Esophagus muscularis mucosa (tissue), 4 donors: ENCODE results near the gene CHST7. TPM values are rescaled to one million over a fixed set of nuclear protein-coding genes. Genes with fewer than 3 reads are reported as not detected.
A peak's percentile ranks its signal among the peaks of the same experiment; 100 is the strongest.

ENCODE experiments used
- DNase-seq: peaks from one replicate; pipeline ENCODE4 v3.0.0-alpha.2; 2017; ENCODE audit errors: extremely low spot score
- H3K27ac ChIP-seq, 4 donors: fragments of 200-600 bp; sonication (generic); replicated peaks in 1 of 4; 1 replicate in 3 of 4; 2 replicates in 1 of 4; pipeline ENCODE4 v1.5.1; 2016 to 2019; ENCODE audit warnings: mild to moderate bottlenecking in 1 of 4
- H3K27me3 ChIP-seq, 4 donors: fragments of 200-600 bp; sonication (generic); one replicate each; pipeline versions ENCODE4 v1.5.1 to v1.6.0; 2016 to 2019
- H3K36me3 ChIP-seq, 4 donors: fragments of 200-600 bp; sonication (generic); one replicate each; pipeline ENCODE4 v1.5.1; 2016 to 2019
- H3K4me1 ChIP-seq, 4 donors: fragments of 200-600 bp; sonication (generic); one replicate each; pipeline ENCODE4 v1.5.1; 2016 to 2019
- H3K4me3 ChIP-seq, 4 donors: fragments of 200-600 bp; sonication (generic); 1 replicate in 2 of 4; 2 replicates in 2 of 4; pipeline ENCODE4 v1.5.1; 2016 to 2019; ENCODE audit warnings: mild to moderate bottlenecking in 4 of 4, moderate library complexity in 1 of 4
- H3K9me3 ChIP-seq, 4 donors: fragments of 200-600 bp; sonication (generic); 1 replicate in 3 of 4; 2 replicates in 1 of 4; pipeline ENCODE4 v1.5.1; 2016 to 2019
- CTCF ChIP-seq, 3 experiments: fragments of 200-600 bp in 2 of 3; fragments of 450-650 bp in 1 of 3; sonication (generic) in 2 of 3; IDR thresholded peaks; one replicate each; pipeline ENCODE4 v1.5.1; 2017 to 2019; ENCODE audit warnings: antibody characterized with exemption in 3 of 3, mild to moderate bottlenecking in 2 of 3, moderate library complexity in 1 of 3
- EP300 ChIP-seq: sonication (generic); formaldehyde crosslinking; IDR thresholded peaks from one replicate; pipeline ENCODE4 v1.6.1; 2017; ENCODE audit warnings: antibody characterized with exemption
- POLR2A ChIP-seq: fragments of 450-650 bp; IDR thresholded peaks from one replicate; pipeline ENCODE4 v1.6.1; 2017; ENCODE audit warnings: antibody characterized with exemption, moderate library complexity, mild to moderate bottlenecking, low read depth
- POLR2AphosphoS5 ChIP-seq, 2 donors: sonication (generic); formaldehyde crosslinking; IDR thresholded peaks; one replicate each; pipeline ENCODE4 v1.6.1; 2017; ENCODE audit warnings: antibody characterized with exemption in 2 of 2
- WGBS: methylation state at CpG from one replicate; pipeline ENCODE4 v1.1.5; 2018; 5-methylcytosine and 5-hydroxymethylcytosine counted together
- intact Hi-C: fragments of 100-400 bp; cut with DNase I; formaldehyde crosslinking; loops from one replicate; pipeline ENCODE4 v1.15.1; 2023
- total RNA-seq, 4 donors: library from RNA; depleted of rRNA; stranded (reverse); fragments of >200 nt; gene quantifications; one replicate each; pipeline versions ENCODE4 v1.1.0 to v1.2.1, GENCODE V29; 2016

CHST7 gene
- total RNA-seq, 4 donors from 2014 or later, result 12.5 to 20.6 (median 17.2) TPM

DNA sequence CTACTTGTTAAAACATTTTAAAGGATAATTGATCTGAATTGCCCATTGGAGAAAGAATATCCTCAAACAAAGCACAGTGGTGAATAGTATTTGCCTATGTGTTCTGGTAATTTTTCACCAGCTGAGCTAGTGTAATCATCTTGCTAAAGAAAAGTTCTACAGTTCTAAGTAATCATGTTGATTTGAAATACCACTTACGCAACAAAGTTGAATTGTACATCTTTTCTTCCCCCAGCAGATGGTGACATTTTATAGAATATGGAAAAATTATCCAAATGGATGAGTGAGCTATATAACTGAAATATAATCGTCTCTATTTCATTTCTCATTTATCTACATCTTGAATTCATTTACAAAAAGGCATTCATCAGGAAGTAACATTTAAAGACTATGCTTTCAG is 18.6 kb upstream of the CHST7 start:
- no peak for DNase-seq
- Histone ChIP-seq H3K4me1 (peaks cover 0 to 3% (median 0%) of the 10 kb centered on the region in 4 donors), H3K36me3 (no peaks in the 10 kb centered on the region), H3K27me3 (no peaks in the 10 kb centered on the region), H3K27ac (no peak overlapping the region), H3K9me3 (no peaks in the 10 kb centered on the region), H3K4me3 (no peak overlapping the region)
- TF ChIP-seq POLR2A (no peak), POLR2AphosphoS5 (IDR thresholded peaks at IDR 0.05) (no peak), EP300 (no peak), CTCF (IDR thresholded peaks at IDR 0.05) (peak; percentile 9 to 23 (median 19))
- intact Hi-C loops, result loop anchor here (5.0 kb wide), 1 partner anchor 132 kb away; no protein-coding TSS in a partner anchor
- 44% methylated on average over 2 of the region's 2 CpGs for WGBS

DNA sequence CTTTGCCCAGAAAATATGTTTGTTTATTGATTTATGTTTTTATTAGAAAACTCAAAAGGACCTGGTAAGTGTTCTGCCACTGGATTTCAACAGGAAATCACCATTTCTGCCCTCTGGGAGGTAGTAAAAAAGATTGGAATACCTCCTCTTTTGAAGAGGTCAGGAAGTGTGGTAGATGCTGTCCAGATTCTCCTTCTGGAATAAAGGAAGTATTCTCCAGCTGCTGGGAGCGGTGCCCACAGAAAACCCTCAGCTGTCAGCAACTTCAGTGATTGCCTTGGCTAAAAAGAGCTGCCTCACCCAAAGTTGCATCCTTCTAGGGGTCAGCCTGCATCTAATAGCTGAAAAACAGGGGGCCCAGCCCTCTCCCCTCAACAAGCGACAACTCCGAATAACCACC is 14.5 kb upstream of the CHST7 start:
- no peaks in the 10 kb centered on the region for H3K36me3 ChIP-seq
- no peak overlapping the region for H3K4me3 ChIP-seq
- peaks cover 0 to 3% (median 0%) of the 10 kb centered on the region in 4 donors for H3K4me1 ChIP-seq
- TF ChIP-seq CTCF (IDR thresholded peaks at IDR 0.05) (no peak), POLR2A (no peak), EP300 (no peak), POLR2AphosphoS5 (IDR thresholded peaks at IDR 0.05) (no peak)
- no peaks in the 10 kb centered on the region for H3K9me3 ChIP-seq
- no peak for DNase-seq
- intact Hi-C loops, result loop anchor here (5.0 kb wide), 1 partner anchor 128 kb away; no protein-coding TSS in a partner anchor
- no peak overlapping the region for H3K27ac ChIP-seq
- H3K27me3 ChIP-seq, result no peaks in the 10 kb centered on the region
- WGBS, result 83% methylated on average over 3 of the region's 3 CpGs

DNA sequence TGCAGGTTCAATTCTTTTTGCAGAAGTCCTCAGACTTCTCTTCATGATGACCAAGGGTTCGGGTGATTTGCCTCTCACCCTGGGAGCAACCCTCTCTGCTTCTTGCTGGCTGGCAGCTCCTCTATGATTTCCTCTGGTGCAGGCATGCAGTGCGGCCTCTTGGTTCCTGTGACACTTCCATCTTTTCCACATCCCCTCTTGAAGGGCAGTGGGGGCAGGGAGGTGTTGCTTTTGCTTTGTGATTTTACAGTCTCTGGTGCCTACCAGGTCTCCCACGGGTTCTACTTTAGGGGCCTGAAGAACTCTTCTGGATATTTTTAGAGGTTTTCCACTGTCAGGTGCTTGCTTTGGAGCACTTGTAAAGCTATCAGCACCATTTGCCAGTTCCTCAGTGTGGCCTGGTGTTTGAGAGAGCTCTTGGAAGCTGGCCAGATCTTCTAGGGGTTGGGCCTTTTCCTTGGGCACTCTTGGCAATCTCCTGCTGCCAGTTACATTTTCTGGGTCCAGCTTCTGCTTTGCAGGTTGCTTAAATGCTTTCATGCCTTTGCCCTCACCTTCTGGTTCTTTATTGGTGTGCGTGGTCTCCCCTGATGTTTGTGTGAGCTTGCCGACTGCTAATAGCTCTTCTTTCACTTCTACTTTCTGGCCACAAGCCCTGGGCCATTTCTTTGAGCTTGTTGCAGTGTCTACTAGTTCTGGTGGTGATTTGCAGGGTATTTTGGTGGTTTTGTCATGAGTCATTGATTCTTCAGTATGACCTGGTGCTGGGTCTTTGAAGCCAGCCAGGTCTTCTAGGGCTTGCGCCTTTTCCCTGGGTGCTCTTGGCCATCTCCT is 11.5 kb upstream of the CHST7 start:
- no peak overlapping the region for H3K4me3 ChIP-seq
- no peaks in the 10 kb centered on the region for H3K9me3 ChIP-seq
- peaks cover 0 to 3% (median 0%) of the 10 kb centered on the region in 4 donors for H3K4me1 ChIP-seq
- H3K36me3 ChIP-seq, result no peaks in the 10 kb centered on the region
- no peaks in the 10 kb centered on the region for H3K27me3 ChIP-seq
- no peak for DNase-seq
- intact Hi-C loops, result no loop called here
- TF ChIP-seq POLR2A (no peak), POLR2AphosphoS5 (IDR thresholded peaks at IDR 0.05) (no peak), CTCF (IDR thresholded peaks at IDR 0.05) (no peak), EP300 (no peak)
- 76% methylated on average over 6 of the region's 6 CpGs for WGBS
- no peak overlapping the region for H3K27ac ChIP-seq

- Histone ChIP-seq H3K36me3 (no peaks in the 10 kb centered on the region), H3K4me3 (no peak overlapping the region), H3K27me3 (no peaks in the 10 kb centered on the region), H3K4me1 (no peaks in the 10 kb centered on the region), H3K9me3 (no peaks in the 10 kb centered on the region), H3K27ac (no peak overlapping the region)
- intact Hi-C loops, result no loop called here
- DNase-seq, result no peak
- TF ChIP-seq EP300, result no peak
- TF ChIP-seq POLR2A, result no peak
- TF ChIP-seq CTCF (IDR thresholded peaks at IDR 0.05), result no peak
- TF ChIP-seq POLR2AphosphoS5 (IDR thresholded peaks at IDR 0.05), result no peak
Observed at GRCh38 chrX:46567388-46567787, 6.2 kb upstream of the CHST7 start.
